ENCODE results near the gene ZEB2. TPM values are rescaled to one million over a fixed set of nuclear protein-coding genes. Genes with fewer than 3 reads are reported as not detected.

ZEB2 gene
- total and polyA plus RNA-seq, 9 donors = 55.3 to 250 (median 174) TPM

GRCh38 chr2:144477281-144477956, 42.5 kb downstream of the ZEB2 start:
- Histone ChIP-seq H3K27me3 (no peaks in the 10 kb centered on the region), H3K4me1 (ENCODE audit: insufficient read depth) (peaks cover 24% of the 10 kb centered on the region), H3K27ac (no peak overlapping the region), H3K36me3 (no peaks in the 10 kb centered on the region), H3K4me3 (no peak overlapping the region), H3K9me3 (no peaks in the 10 kb centered on the region)
- intact Hi-C loops (cut with DNase I) = no loop called here
- 27 to 46% (median 30%) methylated on average over 4 of the region's 4 CpGs for WGBS, 3 donors
- TF ChIP-seq CTCF (IDR thresholded peaks at IDR 0.05) (no peak), EP300 (IDR thresholded peaks at IDR 0.05) (no peak), POLR2A (IDR thresholded peaks at IDR 0.05) (no peak)
- no peak for DNase-seq

GRCh38 chr2:144476682-144477081, 43.2 kb downstream of the ZEB2 start:
- peaks cover 25% of the 10 kb centered on the region for H3K4me1 ChIP-seq (ENCODE audit: insufficient read depth)
- no peaks in the 10 kb centered on the region for H3K36me3 ChIP-seq
- H3K27me3 ChIP-seq = no peaks in the 10 kb centered on the region
- no peak overlapping the region for H3K27ac ChIP-seq
- intact Hi-C loops (cut with DNase I) = no loop called here
- TF ChIP-seq POLR2A (IDR thresholded peaks at IDR 0.05) = no peak
- no peak for TF ChIP-seq EP300 (IDR thresholded peaks at IDR 0.05)
- no peak for TF ChIP-seq CTCF (IDR thresholded peaks at IDR 0.05)
- no peak overlapping the region for H3K4me3 ChIP-seq
- WGBS, 3 donors = 39 to 79% (median 79%) methylated on average over 1 of the region's 1 CpG
- DNase-seq = no peak
- H3K9me3 ChIP-seq = no peaks in the 10 kb centered on the region

DNA sequence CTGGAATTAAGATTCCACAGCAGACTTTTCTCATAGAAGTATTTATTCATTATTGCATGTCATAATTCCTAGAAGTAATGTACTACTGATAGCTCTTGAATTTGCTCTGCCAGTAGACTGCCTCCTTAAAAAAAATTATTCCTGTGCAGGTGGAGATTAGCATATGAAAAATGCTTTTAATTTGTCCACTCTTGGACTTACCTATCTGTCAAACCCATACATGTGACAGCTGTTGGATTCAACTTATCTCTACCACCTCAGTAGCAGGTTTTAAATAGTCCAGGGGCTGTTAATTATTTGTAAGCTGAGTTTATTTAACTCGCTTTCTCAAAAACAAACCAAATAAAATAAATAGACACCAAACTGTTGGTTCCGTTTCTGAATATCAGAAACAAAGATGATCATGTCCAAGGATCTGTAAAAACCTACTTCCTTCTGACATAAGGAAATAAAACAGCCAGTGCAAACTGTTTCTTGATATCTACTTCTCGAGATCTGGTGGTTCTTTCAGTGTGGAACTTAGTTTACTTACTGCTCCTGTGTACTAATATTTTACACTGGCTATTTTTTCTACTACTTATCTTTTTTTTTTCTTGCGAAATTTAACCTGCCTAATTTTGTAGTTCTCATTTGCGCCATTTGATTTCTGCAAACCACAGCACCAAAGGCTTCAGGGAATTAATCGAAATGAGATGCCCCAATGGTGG, 44.2 kb downstream of the ZEB2 start:
- 75 to 86% (median 82%) methylated on average over 6 of the region's 6 CpGs for WGBS, 3 donors
- intact Hi-C loops (cut with DNase I) = no loop called here
- Histone ChIP-seq H3K9me3 (no peaks in the 10 kb centered on the region), H3K4me3 (no peak overlapping the region), H3K27ac (no peak overlapping the region), H3K4me1 (ENCODE audit: insufficient read depth) (peaks cover 25% of the 10 kb centered on the region), H3K36me3 (no peaks in the 10 kb centered on the region), H3K27me3 (no peaks in the 10 kb centered on the region)
- no peak for DNase-seq
- TF ChIP-seq EP300 (IDR thresholded peaks at IDR 0.05) (no peak), CTCF (IDR thresholded peaks at IDR 0.05) (no peak)

GRCh38 chr2:144475044-144475443, 44.9 kb downstream of the ZEB2 start:
- DNase-seq = no peak
- Histone ChIP-seq H3K36me3 (no peaks in the 10 kb centered on the region), H3K9me3 (no peaks in the 10 kb centered on the region), H3K4me3 (no peak overlapping the region), H3K27ac (no peak overlapping the region), H3K4me1 (ENCODE audit: insufficient read depth) (peaks cover 25% of the 10 kb centered on the region), H3K27me3 (no peaks in the 10 kb centered on the region)
- intact Hi-C loops (cut with DNase I) = no loop called here
- TF ChIP-seq POLR2A (IDR thresholded peaks at IDR 0.05) = no peak
- no peak for TF ChIP-seq EP300 (IDR thresholded peaks at IDR 0.05)
- no peak for TF ChIP-seq CTCF (IDR thresholded peaks at IDR 0.05)
- WGBS, 3 donors = 79 to 85% (median 80%) methylated on average over 2 of the region's 2 CpGs

All from ovary (tissue), 9 donors.